Measurements from ENCODE around the gene TBL3.
"Not testable (repeated sequence)": the region's sequence is repeated elsewhere in the genome, so short reads cannot be mapped to it uniquely, and the experiment has no call there.

TBL3 gene

DNA sequence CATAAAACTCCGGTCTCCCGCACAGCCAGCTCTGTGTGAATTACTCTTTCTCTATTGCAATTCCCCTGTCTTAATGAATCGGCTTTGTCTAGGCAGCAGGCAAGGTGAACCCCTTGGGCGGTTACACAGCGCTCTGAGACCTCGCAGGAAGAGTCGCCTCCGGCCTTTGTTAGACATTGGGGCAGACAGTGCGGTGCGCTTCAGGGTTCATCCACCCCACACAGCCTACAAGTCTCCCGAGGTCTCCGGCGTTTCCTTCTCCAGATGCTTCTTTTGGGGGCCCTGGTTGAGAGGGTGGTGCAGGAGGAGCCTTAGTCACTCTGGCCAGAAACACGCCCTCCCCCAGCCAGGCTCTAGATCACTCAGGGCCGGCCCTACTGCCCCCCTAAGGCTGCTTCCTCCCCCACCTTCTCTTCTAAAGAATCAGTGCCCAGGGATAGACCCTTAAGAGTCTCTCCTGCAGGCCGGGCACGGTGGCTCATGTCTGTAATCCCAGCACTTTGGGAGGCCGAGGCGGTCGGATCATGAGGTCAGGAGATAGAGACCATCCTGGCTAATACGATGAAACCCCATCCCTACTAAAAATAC lies 27.1 kb upstream of the TBL3 start:
- DNase-seq: no peak

DNA sequence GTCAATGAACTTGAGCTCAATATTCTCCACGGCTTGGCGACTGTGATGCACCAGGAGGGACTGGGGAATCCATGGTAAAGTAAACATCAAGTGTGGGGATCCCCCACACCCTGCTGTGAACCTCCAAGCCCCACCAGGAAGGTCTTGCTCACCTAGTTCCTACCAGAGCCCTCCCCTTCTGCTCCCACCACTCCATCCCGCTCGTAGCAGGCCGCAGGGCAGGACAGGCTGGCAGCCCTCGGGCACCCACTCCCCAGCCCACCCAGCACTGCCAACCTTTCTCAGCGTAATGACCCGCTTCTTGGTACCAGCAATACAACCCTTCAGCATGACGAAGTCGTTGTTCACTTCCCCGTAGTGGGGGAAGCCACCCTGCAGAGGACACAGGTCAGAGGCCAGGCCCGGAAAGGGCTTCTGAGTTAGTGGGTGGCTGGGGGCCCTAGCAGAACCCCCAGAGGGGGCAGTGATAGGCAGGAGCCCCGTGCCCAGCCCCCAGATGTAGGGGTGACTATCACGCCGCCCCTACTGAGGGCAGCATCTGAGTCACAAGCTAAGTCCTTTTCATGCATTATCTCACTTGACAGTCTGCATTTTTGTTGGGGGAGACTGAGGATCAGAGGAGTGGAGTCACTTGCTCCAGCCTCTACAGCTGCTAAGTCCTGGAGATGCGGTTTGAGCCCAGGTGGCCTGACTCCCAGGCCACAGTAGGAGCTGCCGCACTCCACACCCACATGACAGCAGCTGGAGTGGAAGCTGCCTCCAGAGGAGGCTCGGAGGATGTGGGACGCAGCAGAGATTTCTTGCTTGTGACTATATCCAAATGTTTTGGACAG lies 26.1 kb upstream of the TBL3 start:
- no peak for DNase-seq

DNA sequence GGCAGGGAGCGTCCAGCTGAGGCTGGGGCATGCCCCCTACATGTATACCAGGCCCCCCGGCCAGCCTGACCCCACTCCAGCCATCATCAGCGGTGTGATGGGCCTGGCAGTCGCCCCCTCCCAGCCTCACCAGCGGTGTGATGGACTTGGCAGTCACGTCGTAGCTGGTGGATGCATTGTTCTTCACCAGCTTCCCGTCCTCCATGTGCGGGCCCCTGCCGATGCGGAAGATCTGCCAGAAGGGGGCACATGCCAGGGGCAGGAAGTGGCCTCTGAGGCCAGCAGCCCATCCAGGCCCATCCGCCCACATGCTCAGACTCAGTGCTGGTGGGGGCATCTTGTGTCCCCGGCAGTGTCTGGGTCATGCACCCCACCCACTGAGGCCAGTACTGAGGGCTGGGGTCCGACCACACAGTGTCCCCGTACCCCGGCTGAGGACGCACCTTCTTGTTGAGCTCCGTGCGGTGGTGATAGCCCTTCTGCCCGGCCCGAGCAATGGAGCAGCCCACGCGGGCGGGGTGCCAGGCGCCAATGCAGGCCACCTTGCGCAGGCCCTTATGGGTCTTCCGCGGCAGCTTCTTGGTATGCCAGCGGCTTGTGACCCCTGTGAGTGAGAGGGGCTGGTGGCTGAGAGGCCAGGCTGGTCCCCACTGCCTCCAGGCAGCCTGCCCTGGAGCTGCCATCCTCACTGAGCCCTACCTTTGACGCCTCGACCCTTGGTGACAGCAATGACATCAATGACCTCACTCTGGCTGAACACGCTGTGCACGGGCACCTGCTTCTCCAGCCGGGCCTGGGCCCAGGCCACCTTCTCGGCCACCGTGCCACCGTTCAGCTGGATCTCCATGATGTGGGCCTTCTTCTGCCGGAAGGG lies 25.1 kb upstream of the TBL3 start:
- DNase-seq: peak; percentile 17

DNA sequence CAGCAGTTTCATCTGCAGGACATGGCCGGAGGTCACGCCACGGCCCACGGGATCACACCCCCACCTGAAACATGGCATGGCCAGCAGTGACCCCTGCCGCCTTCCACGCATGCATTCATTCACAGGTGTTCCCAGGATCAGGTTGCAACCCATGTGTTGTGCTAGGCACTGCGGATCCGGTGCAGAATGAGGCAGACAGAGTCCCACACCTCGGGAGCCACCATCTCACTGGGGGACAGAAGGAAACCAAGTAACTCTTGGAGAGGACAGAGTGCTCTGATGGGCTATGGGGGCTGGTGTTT lies 24.5 kb upstream of the TBL3 start:
- no peak for DNase-seq

DNA sequence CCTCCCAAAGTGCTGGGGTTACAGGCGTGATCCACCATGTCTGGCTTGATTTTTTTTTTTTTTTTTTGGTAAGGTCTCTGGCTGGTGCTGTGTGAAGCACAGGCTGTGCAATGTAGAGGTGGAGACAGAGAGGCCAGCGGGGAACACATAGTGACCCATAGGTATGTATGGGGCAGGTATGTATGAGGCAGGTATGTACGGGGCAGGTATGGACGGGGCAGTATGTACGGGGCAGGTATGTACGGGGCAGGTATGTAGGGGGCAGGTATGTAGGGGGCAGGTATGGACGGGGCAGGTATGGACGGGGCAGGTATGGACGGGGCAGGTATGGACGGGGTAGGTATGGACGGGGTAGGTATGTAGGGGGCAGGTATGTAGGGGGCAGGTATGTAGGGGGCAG lies 22.3 kb upstream of the TBL3 start:
- DNase-seq: no peak

DNA sequence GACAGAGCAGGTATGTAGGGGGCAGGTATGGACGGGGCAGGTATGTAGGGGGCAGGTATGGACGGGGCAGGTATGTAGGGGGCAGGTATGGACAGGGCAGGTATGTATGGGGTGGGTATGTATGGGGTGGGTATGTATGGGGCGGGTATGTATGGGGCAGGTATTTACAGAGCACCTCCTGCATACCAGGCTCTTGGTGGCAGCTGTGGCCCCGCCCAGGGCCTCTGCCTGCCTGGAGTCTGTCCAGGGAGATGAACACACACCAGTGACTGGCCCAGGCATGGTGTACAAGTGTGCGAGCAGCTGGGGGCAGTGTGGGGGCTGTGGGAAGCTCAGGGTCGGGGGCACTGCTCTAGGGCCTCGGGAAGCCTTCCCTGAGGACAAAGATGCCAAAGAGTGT lies 21.8 kb upstream of the TBL3 start:
- peak; percentile 24 for DNase-seq

DNA sequence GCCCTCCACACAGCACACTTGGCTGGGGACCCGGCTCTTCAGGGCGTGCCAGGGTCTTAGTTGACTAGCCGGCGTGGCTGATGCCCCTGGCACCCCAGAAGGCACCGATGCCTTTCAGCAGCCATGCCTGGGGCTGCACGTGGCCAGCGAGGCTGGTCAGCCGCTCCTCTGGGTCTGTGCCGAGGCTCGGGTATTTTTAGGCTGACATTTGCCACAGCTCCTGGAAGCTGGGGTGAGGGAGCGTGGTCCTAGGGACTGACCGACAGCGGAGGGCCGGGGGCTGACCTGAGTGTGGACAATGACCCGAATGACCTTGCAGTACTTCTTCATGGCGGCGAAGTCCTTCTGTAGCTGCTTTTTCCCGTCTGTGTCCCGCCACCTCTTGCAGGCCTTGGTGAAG lies 21.3 kb upstream of the TBL3 start:
- DNase-seq: no peak

DNA sequence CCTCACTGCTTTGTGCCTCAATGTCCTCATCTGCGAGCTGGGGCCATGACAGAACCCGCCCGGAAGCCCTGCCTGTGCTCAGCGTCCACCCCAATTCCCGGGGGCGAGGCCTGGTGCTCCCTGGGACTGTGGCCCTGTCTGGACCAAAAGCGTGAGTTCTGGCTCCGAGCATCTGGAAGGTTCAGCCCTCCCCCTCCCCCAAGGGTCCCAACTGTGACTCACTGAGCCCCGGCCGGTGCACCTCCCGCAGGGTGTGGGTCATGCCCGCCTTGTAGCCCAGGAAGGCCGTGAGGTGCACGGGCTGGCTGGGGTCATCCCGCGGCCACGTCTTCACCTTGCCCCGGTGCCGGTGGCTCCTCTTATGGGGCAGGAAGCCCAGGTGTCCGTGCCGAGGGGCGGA lies 18.1 kb upstream of the TBL3 start:
- no peak for DNase-seq

DNA sequence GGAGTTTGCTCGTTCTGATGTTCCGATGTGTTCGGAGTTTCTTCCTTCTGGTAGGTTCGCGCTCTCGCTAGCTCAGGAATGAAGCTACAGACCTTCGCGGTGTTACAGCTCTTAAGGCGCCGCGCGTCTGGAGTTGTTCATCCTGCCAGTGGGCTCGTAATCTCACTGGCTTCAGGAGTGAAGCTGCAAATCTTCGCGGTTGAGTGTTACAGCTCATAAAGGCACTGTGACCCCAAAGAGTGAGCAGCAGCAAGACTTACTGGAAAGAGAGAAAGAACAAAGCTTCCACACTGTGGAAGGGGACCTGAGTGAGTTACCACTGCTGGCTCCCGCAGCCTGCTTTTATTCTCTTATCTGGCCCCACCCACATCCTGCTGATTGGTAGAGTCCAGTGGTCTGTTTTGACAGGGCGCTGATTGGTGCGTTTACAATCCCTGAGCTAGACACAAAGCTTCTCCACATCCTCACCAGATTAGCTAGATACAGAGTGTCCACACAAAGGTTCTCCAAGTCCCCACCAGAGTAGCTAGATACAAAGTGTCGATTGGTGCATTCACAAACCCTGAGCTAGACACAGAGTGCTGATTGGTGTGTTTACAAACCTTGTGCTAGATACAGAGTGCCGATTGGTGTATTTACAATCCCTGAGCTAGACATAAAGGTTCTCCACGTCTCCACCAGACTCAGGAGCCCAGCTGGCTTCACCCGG lies 14.3 kb upstream of the TBL3 start:
- DNase-seq: not testable (repeated sequence)

DNA sequence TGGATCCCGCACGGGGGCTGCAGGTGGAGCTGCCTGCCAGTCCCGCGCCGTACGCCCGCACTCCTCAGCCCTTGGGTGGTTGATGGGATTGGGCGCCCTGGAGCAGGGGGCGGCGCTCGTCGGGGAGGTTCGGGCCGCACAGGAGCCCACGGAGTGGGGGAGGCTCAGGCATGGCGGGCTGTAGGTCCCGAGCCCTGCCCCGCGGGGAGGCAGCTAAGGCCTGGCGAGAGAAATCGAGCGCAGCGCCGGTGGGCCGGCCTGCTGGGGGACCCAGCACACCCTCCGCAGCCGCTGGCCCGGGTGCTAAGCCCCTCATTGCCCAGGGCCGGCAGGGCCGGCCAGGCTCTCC lies 13.7 kb upstream of the TBL3 start:
- not testable (repeated sequence) for DNase-seq

DNA sequence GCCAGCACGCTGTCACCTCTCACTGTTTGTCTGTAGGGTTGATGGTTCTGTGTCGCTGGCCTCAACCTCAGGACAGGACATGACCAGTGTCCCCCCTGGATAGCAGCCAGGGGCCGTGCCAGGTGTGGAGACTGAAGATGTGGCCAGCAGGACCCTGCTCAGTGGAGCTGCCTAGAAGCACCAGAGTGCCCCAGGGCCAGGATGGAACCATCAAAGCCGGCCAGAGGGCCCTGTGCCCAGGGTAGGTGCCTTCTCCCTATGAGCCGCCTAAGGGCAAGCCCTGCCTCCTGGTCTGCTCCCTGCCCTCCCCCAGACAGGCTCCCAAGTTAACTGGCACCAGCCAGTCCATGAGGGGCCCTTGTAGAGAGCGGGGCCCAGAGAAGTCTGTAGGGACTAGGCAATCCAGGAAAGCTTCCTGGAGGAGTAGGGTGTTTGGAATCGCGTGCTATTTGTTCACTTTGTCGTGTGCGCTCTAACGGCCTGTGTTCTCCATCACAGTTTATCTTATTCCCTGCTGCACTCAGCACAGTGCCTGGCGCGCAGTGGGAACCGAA lies 13.1 kb upstream of the TBL3 start:
- DNase-seq: no peak

DNA sequence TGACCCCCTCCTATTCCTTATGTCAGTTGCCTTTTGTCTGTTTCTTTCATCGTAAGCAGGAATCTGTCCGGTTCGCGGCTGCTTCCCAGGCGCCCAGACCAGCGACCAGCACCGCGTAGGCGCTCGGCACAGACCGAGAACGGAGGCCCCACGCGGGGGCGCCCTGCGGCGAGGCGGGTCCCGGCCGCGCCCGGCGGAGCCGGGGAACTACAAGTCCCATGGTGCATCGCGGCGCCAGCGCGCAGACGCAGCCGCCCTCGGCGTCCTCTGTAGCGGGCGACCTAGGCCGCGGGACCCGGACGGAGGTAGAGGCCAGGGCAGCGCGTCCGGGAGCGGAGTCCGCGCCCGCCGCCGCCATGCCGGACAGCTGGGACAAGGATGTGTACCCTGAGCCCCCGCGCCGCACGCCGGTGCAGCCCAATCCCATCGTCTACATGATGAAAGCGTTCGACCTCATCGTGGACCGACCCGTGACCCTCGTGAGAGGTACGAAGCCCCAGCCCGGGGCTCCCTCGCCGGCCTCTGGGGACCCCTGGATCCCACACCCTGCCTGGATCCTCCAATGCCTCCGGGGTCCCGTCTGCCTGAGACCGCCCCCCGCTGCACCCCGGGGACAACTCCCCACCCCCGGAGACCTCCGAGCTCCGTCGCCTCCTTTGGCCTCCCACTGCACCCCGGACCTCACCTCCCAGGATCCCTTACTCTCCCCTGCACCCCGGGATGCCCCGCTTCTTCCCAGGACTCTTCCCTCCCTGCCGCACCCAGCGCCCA lies 12.4 kb upstream of the TBL3 start, which contains the start of gene NDUFB10:
TSS of gene NDUFB10 (plus strand) at position 270 of the 771 bp plus-strand sequence. CDS start at position 357, 87 bp downstream.
- DNase-seq: peak; percentile 93

DNA sequence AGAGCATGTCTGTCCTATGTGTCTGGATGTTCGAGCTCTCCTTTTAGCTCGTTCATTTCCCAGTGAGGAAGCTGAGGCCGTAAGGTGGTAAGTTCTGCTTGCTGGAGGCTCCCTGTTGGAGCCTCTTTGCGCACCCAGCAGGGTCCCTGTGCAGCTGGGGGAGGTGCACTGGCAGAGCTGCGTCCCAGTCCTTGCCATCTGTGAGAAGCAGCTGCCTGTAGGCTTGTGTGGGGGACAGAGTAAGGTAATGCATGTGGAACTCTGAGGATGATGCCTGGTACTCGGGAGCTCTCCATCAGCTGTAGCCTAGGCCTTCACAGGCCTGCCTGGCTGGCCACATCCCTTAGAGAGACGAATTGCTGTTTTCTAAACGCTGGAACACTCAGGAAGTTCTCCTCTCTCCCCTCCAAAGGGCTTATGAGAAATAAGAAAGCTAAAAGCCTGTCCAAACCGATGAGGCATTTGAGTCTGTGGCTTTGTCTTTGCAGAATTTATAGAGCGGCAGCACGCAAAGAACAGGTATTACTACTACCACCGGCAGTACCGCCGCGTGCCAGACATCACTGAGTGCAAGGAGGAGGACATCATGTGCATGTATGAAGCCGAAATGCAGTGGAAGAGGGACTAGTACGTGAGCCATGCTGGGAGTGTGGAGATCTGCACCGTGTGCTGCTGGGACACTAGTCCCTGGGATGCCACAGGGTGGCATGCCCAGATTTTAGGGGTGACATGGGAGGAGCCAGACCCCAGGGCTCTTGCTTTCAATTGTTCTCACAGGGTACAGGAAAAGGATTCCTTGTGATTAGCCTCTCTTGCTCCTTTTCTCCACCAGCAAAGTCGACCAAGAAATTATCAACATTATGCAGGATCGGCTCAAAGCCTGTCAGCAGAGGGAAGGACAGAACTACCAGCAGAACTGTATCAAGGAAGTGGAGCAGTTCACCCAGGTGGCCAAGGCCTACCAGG lies 10.9 kb upstream of the TBL3 start:
- no peak for DNase-seq

DNA sequence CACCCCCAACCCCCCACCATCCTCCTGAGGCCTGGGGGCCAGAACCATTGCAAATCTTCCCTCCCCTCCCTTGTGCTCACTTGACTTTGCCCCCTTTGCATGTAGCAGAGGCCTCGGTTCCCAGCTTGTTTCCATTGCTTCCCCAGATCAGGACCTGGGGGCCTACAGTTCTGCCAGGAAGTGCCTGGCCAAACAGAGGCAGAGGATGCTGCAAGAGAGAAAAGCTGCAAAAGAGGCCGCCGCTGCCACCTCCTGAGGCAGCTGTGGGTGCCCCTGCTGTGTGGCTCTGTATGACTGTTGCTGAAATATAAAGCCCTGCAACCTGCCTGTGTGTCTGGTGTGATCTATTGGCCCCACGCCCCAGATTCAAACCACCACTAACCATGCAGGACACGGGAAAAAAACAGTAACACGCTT lies 10.2 kb upstream of the TBL3 start:
- DNase-seq: no peak

DNA sequence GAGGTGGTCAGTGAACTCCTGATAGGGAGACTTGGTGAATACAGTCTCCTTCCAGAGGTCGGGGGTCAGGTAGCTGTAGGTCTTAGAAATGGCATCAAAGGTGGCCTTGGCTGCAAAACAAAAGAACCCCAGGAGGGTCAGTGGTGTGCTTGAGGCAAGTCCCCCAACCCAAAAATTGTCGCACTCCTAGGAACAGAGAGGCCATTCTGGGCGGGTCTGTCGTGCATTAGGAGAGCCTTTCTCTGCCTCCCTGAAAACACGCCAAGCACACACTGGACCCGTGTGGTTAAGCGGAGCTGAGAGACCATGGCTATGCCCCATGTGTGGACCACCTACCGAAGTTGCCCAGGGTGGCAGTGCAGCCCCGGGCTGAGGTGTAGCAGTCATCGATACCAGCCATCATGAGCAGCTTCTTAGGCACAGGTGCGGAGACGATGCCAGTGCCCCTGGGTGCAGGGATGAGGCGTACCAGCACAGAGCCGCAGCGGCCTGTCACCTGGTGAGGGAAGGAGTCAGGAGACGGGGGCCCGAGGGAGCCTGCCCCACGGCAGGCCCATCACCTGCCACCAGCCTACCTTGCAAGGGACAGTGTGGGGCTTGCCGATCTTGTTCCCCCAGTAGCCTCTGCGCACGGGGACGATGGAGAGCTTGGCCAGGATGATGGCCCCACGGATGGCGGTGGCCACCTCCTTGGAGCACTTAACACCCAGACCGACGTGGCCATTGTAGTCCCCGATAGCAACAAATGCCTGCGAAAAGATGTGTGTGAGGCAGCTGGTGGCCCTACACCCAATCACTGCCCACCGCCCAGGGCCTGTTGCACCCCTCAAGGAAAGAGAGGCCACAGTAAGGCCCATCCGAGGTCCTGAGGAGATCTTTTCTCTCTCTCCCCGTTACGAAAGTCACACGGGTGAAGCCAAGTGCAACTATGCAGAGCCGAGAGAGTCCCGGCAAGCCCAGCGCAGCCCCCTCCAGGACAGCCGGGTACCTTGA lies 9.4 kb upstream of the TBL3 start:
- DNase-seq: not testable (repeated sequence)

DNA sequence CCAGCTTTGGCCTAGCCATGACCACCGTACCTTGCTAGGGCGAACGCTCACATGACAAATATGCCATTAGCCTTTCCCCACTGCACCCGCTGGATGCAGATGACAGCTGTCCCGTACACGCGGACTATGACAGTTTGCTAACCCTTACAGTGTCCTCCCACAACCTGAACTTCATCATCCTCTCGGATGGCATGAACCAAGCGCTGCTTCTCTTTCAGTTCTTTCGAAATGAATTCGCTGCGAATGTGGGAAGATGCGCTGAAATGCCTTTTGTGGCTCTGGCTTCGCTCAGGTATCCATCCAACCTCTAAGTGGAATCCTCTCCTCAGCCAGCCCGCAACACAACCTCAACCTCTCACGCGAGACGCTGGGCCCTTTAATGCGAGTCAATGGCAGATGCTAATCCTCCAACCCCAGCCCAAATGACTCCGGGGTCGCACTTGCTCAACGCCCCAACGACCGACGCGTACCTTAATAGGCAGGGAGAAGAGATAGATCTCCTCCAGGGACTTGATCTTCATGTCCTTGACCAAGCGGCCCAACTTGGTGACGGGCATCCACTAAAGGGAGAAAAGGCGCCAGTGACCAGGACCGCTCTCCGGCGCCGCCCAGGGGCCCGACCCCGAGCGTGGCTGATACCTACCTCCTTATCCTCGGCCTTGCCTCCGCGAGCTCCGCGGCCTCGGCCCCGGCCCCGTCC lies 7.9 kb upstream of the TBL3 start:
- peak; percentile 65 for DNase-seq

DNA sequence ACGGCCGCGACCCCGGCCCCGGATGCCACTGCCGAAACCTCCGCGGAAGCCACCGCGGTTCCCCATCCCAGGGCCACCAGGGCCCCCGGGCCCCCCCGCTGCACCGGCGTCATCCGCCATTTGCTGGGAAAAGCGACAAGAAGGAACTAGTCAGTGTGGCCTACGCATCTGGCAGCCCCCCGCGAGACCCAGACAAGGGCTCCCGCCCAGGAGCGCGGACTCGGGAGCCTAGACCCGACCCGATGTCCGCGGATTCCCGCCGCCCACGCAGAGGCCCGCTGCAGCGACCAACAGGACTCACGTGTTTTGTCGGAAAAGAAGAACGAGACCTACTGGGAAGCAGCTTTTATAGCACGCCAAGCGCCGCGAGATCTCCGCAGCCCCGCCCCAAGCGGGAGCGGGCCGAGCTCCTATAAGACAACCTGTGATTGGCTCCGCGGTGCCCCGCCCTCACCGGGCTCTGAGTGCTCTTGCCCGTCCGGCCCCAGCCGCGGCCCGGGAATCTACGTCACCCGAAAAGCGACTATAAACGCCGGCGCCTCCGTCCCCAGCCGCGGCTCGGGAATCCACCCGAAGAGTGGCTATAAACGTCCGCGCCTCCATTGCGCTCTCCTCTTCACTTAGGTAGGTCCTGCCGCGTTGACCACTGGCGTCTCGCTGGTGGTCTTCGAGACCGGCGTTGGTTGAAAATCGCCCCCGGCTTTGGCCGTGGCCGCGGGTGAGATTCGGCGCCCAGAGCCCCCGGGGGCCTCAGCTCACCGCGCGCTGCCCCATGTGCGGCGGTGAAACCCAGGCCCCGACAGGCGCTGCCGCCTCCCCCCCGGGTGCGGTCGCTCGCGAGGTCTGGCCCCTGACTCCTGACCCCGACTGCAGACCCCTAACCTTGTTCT lies 7.1 kb upstream of the TBL3 start, which contains the start of gene RPS2:
TSS of gene RPS2 (minus strand) at position 321 of the 890 bp plus-strand sequence. CDS start at position 120, 201 bp downstream.
- peak; percentile 99 for DNase-seq

All from femur (tissue), 1 donor.